IMR-90 (cell line): Measurements from ENCODE around the gene LRG1. TPM values are rescaled to one million over a fixed set of nuclear protein-coding genes. Genes with fewer than 3 reads are reported as not detected.

ENCODE experiments used
- ATAC-seq: fragments of 200-7000 bp; cut with Tn5 transposase; 2 replicates; pipeline ENCODE4 v1.9.1; 2020; ENCODE audit warnings: low read depth, mild to moderate bottlenecking, moderate library complexity
- BruUV-seq: library from RNA; stranded (reverse); fragments of 400-500 nt; replicated peaks from 2 replicates; lab custom pipeline; 2021; lab: Mats Ljungman, UMichigan
- CTCF ChIA-PET: fragments of 300-600 bp; formaldehyde crosslinking; extraction: SDS; loops from one replicate; lab custom pipeline; 2021; ENCODE audit warnings: antibody characterized with exemption; lab: Yijun Ruan, JAX
- POLR2A ChIA-PET: fragments of 300-600 bp; sonication (Branson Sonifier 250); formaldehyde crosslinking; loops from one replicate; lab custom pipeline; 2022; ENCODE audit warnings: antibody characterized with exemption; ENCODE audit not compliant: unreplicated experiment; lab: Charles Lee
- DNase-seq: peaks from one replicate; pipeline ENCODE4 v3.0.0; 2013
- H2AFZ ChIP-seq: replicated peaks from 2 replicates; pipeline ENCODE3; 2013; ENCODE audit warnings: low read length, mild to moderate bottlenecking; ENCODE audit not compliant: poor library complexity
- H2AK5ac ChIP-seq: 2 replicates; pipeline ENCODE4 v1.6.1; 2013; ENCODE audit warnings: low read depth, low read length, inconsistent platforms
- H2AK9ac ChIP-seq: replicated peaks from 2 replicates; pipeline ENCODE3; 2013; ENCODE audit warnings: mild to moderate bottlenecking, low read depth, low read length, moderate library complexity; ENCODE audit not compliant: poor library complexity
- H2BK120ac ChIP-seq: 2 replicates; pipeline ENCODE4 v1.6.1; 2013; ENCODE audit warnings: low read depth, low read length, inconsistent platforms
- H2BK15ac ChIP-seq: 3 replicates; pipeline ENCODE4 v1.6.1; 2013; ENCODE audit warnings: low read depth, low read length, inconsistent platforms
- H2BK20ac ChIP-seq: 2 replicates; pipeline ENCODE4 v1.6.1; 2013; ENCODE audit warnings: low read depth, mild to moderate bottlenecking, inconsistent platforms, low read length, moderate library complexity
- H2BK5ac ChIP-seq: 2 replicates; pipeline ENCODE4 v1.6.1; 2013; ENCODE audit warnings: mild to moderate bottlenecking, low read depth, low read length, inconsistent platforms; ENCODE audit not compliant: poor library complexity, severe bottlenecking
- H3K14ac ChIP-seq: replicated peaks from 2 replicates; pipeline ENCODE4 v1.6.1; 2013; ENCODE audit warnings: low read depth, low read length, inconsistent platforms
- H3K18ac ChIP-seq: 2 replicates; pipeline ENCODE4 v1.6.1; 2013; ENCODE audit warnings: low read depth, low read length, control low read depth
- H3K23ac ChIP-seq: 2 replicates; pipeline ENCODE4 v1.6.1; 2013; ENCODE audit warnings: low read depth, low read length, inconsistent platforms
- H3K27ac ChIP-seq: 2 replicates; pipeline ENCODE4 v1.5.1; 2013; ENCODE audit warnings: mild to moderate bottlenecking, control low read depth, low read length; ENCODE audit not compliant: insufficient read depth
- H3K27me3 ChIP-seq: 2 replicates; pipeline ENCODE4 v1.6.1; 2013; ENCODE audit warnings: low read length; ENCODE audit not compliant: control insufficient read depth, insufficient read depth
- H3K36me3 ChIP-seq: 2 replicates; pipeline ENCODE4 v1.6.1; 2013; ENCODE audit warnings: low read length, mixed read lengths; ENCODE audit not compliant: control insufficient read depth, insufficient read depth
- H3K4ac ChIP-seq: 2 replicates; pipeline ENCODE4 v1.6.1; 2013; ENCODE audit warnings: low read depth, low read length, inconsistent platforms
- H3K4me1 ChIP-seq: 2 replicates; pipeline ENCODE4 v1.6.1; 2013; ENCODE audit warnings: low read length, mixed read lengths; ENCODE audit not compliant: control insufficient read depth, insufficient read depth
- H3K4me2 ChIP-seq: 2 replicates; pipeline ENCODE4 v1.6.1; 2013; ENCODE audit warnings: low read depth, mild to moderate bottlenecking, control low read depth, low read length, moderate library complexity
- H3K4me3 ChIP-seq: 2 replicates; pipeline ENCODE4 v1.5.1; 2013; ENCODE audit warnings: low read depth, mild to moderate bottlenecking, control low read depth, low read length, moderate library complexity; ENCODE audit not compliant: insufficient read depth
- H3K56ac ChIP-seq: 2 replicates; pipeline ENCODE4 v1.6.1; 2013; ENCODE audit warnings: low read length, inconsistent platforms; ENCODE audit not compliant: insufficient read depth; ENCODE audit errors: extremely low read depth
- H3K79me1 ChIP-seq, 2 experiments: 2 replicates each; pipeline ENCODE4 v1.6.1; 2013; ENCODE audit warnings: low read length in 2 of 2, inconsistent platforms in 1 of 2, low read depth in 1 of 2
- H3K9ac ChIP-seq: 2 replicates; pipeline ENCODE4 v1.6.1; 2013; ENCODE audit warnings: low read depth, low read length, control low read depth
- H3K9me1 ChIP-seq: 2 replicates; pipeline ENCODE4 v1.6.1; 2013; ENCODE audit warnings: low read length, inconsistent platforms; ENCODE audit not compliant: insufficient read depth
- H3K9me3 ChIP-seq: 2 replicates; pipeline ENCODE4 v1.6.1; 2013; ENCODE audit warnings: low read length; ENCODE audit not compliant: control insufficient read depth, insufficient read depth
- H4K20me1 ChIP-seq: 2 replicates; pipeline ENCODE4 v1.6.1; 2013; ENCODE audit warnings: low read length, inconsistent platforms; ENCODE audit not compliant: insufficient read depth
- H4K5ac ChIP-seq: 2 replicates; pipeline ENCODE4 v1.6.1; 2013; ENCODE audit warnings: mild to moderate bottlenecking, low read depth, low read length, control low read depth
- H4K8ac ChIP-seq, 2 experiments: 2 replicates each; pipeline ENCODE4 v1.6.1; 2013; ENCODE audit warnings: low read depth in 2 of 2, low read length in 2 of 2, control low read depth in 1 of 2, inconsistent platforms in 1 of 2
- H4K91ac ChIP-seq: 2 replicates; pipeline ENCODE4 v1.6.1; 2013; ENCODE audit warnings: low read depth, low read length, inconsistent platforms; ENCODE audit not compliant: insufficient read depth
- FOS ChIP-seq: fragments of 150-350 bp; IDR thresholded peaks from 2 replicates; pipeline ENCODE4 v1.6.1; 2016; ENCODE audit warnings: low read depth, low read length
- MXI1 ChIP-seq: IDR thresholded peaks from 2 replicates; pipeline ENCODE4 v1.6.1; 2012; ENCODE audit warnings: low read depth, mild to moderate bottlenecking, low read length, moderate library complexity, borderline replicate concordance
- WGBS, 2 experiments: methylation state at CpG; one replicate each; pipeline versions ENCODE4 v1.1.5 to v1.1.7; 2013; ENCODE audit warnings: missing lambda C conversion rate in 2 of 2; ENCODE audit not compliant: insufficient read length in 1 of 2; ENCODE audit errors: extremely low coverage in 2 of 2; 5-methylcytosine and 5-hydroxymethylcytosine counted together
- dilution Hi-C: fragments of 300-500 bp; cut with HindIII; formaldehyde crosslinking; loops from one replicate; pipeline ENCODE4 v1.14.3; 2018; ENCODE audit warnings: low sequenced_read_pairs; ENCODE audit not compliant: unreplicated experiment
- in situ Hi-C: fragments of 300-500 bp; cut with MboI; formaldehyde crosslinking; loops from 3 replicates; pipeline ENCODE4 v1.14.3; 2019; ENCODE audit warnings: low sequenced_read_pairs, inconsistent platforms, mixed read lengths
- intact Hi-C: fragments of 100-400 bp; cut with micrococcal nuclease; formaldehyde crosslinking; loops from 2 replicates; pipeline ENCODE4 v1.10.0; 2022
- polyA plus RNA-seq, 3 experiments: library from polyadenylated mRNA; depleted of rRNA; stranded (reverse); fragments of >200 nt; gene quantifications; 2 replicates each; pipeline ENCODE4 v1.2.3, GENCODE V29; 2012; ENCODE audit warnings: low replicate concordance in 1 of 3
- total RNA-seq: library from RNA; depleted of rRNA; stranded (reverse); fragments of >200 nt; gene quantifications from 2 replicates; pipeline ENCODE4 v1.2.3, GENCODE V29; 2012
- TF ChIP-seq, protein P1 (sequence below): fragments of 150-350 bp; IDR thresholded peaks from 2 replicates; pipeline ENCODE4 v1.6.1; 2016; ENCODE audit warnings: low read depth, mild to moderate bottlenecking, low read length, moderate library complexity, borderline replicate concordance

The LRG1 gene
- total and polyA plus RNA-seq, 2 of the 4 experiments (the other 2 are of a cell fraction), result not detected

DNA sequence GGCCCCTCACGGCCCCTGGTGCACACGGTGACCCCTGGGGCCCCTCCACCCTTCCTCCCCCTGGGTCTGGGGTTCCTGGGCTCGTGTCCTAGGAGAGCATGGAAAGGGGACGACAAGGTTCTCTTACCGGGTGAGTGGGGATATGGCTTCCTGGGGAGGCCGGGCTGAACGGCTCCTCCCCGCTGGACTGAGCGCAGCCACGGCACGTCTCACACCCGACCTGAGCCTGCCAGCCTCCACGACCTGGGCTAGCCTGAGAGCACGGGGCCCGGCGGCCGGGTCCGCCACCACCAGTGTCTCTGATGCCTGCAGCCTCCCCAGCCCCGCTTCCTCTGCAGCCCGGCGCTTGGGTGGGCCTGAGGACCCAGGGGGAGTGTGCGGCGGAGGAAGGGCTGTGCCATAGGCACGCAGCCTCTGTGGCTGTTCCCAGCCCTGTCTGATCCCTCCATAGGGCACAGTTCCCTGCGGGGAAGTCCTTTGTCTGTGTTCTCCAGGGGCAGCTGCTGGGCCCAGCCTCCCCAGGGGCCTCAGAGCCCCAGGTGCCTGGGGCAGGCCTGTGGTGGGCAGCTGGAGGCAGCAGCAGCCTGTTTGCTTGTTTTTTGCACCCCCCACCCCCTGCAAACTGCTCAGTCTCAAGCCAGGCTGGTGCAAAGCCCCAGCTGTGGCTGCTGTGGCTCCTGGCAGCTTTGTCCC lies 36.6 kb downstream of the LRG1 start:
- Histone ChIP-seq H2BK120ac (no peak overlapping the region), H4K20me1 (no peaks in the 10 kb centered on the region), H3K56ac (no peak overlapping the region), H4K91ac (no peak overlapping the region), H2BK20ac (no peak overlapping the region), H4K8ac (no peak overlapping the region), H3K9ac (no peak overlapping the region), H2BK15ac (no peak overlapping the region), H3K4me3 (no peak overlapping the region), H3K4ac (no peak overlapping the region), H3K4me1 (peaks cover 4% of the 10 kb centered on the region), H4K5ac (no peak overlapping the region), H3K9me3 (no peaks in the 10 kb centered on the region), H2BK5ac (no peak overlapping the region), H3K18ac (no peak overlapping the region), H3K36me3 (peaks cover 59% of the 10 kb centered on the region), H3K27ac (no peak overlapping the region), H2AFZ (no peak overlapping the region), H3K9me1 (peaks cover 8% of the 10 kb centered on the region; the same call in 1 of the 2 replicates), H3K27me3 (no peaks in the 10 kb centered on the region), H2AK5ac (no peak overlapping the region), H2AK9ac (no peak overlapping the region), H3K4me2 (no peak overlapping the region), H3K23ac (no peak overlapping the region), H3K14ac (no peak overlapping the region), H3K79me1 (peaks cover 0 to 8% of the 10 kb centered on the region in 2 experiments; a peak in 1 of 4 replicates)
- DNase-seq (no peak), ATAC-seq (no peak)
- BruUV-seq, result no TSS peak
- TF ChIP-seq MXI1, result no peak
- TF ChIP-seq FOS, result no peak
- TF ChIP-seq, protein P1, sequence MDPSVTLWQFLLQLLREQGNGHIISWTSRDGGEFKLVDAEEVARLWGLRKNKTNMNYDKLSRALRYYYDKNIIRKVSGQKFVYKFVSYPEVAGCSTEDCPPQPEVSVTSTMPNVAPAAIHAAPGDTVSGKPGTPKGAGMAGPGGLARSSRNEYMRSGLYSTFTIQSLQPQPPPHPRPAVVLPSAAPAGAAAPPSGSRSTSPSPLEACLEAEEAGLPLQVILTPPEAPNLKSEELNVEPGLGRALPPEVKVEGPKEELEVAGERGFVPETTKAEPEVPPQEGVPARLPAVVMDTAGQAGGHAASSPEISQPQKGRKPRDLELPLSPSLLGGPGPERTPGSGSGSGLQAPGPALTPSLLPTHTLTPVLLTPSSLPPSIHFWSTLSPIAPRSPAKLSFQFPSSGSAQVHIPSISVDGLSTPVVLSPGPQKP, result no peak
- intact Hi-C loops, result no loop called here
- POLR2A ChIA-PET, result no interaction called here
- dilution Hi-C loops, result no loop called here
- 98% methylated on average over 16 of the region's 25 CpGs; no CpG with 5 or more reads in 1 of the 2 experiments for WGBS, 2 experiments
- in situ Hi-C loops, result no loop called here
- CTCF ChIA-PET, result no interaction called here
